Osteocyte (in vitro differentiated cells): ENCODE results near the gene CDH13. TPM values are rescaled to one million over a fixed set of nuclear protein-coding genes. Genes with fewer than 3 reads are reported as not detected.

Source experiments
- DNase-seq: peaks from one replicate; pipeline ENCODE4 v3.0.0; 2021; ENCODE audit warnings: mixed read lengths; ENCODE audit not compliant: unreplicated experiment; ENCODE audit errors: extremely low spot score
- H3K27ac Mint-ChIP-seq: one replicate; pipeline ENCODE4 v1.8.0; 2021; ENCODE audit warnings: mild to moderate bottlenecking, mixed read lengths; ENCODE audit not compliant: unreplicated experiment
- H3K27me3 Mint-ChIP-seq: one replicate; pipeline ENCODE4 v1.8.0; 2021; ENCODE audit warnings: mixed read lengths; ENCODE audit not compliant: unreplicated experiment
- H3K36me3 Mint-ChIP-seq: one replicate; pipeline ENCODE4 v1.8.0; 2021; ENCODE audit warnings: mixed read lengths; ENCODE audit not compliant: unreplicated experiment
- H3K4me1 Mint-ChIP-seq: one replicate; pipeline ENCODE4 v1.8.0; 2021; ENCODE audit warnings: mixed read lengths; ENCODE audit not compliant: unreplicated experiment
- H3K4me3 Mint-ChIP-seq: one replicate; pipeline ENCODE4 v1.8.0; 2021; ENCODE audit warnings: mild to moderate bottlenecking, moderate library complexity, mixed read lengths; ENCODE audit not compliant: unreplicated experiment
- H3K9me3 Mint-ChIP-seq: one replicate; pipeline ENCODE4 v1.8.0; 2021; ENCODE audit warnings: mixed read lengths; ENCODE audit not compliant: unreplicated experiment
- CTCF ChIP-seq: fragments of 200-600 bp; sonication (generic); IDR thresholded peaks from 2 replicates; pipeline ENCODE4 v1.5.0; 2021; ENCODE audit warnings: antibody characterized with exemption, mild to moderate bottlenecking, moderate library complexity
- total RNA-seq: library from RNA; stranded (reverse); gene quantifications from 2 replicates; pipeline ENCODE4 v1.2.1, GENCODE V29; 2021

The CDH13 gene
- total RNA-seq, 1 donor from 2014 or later, result 27.0 TPM

GRCh38 chr16:83510906-83511305, 884.1 kb downstream of the CDH13 start:
- peaks cover 5% of the 10 kb centered on the region for H3K4me1 Mint-ChIP-seq
- no peaks in the 10 kb centered on the region for H3K27me3 Mint-ChIP-seq
- TF ChIP-seq CTCF, result no peak
- H3K9me3 Mint-ChIP-seq, result no peaks in the 10 kb centered on the region
- H3K36me3 Mint-ChIP-seq, result no peaks in the 10 kb centered on the region
- no peak overlapping the region for H3K4me3 Mint-ChIP-seq
- no peak overlapping the region for H3K27ac Mint-ChIP-seq
- DNase-seq, result no peak

- no peak overlapping the region for H3K4me3 Mint-ChIP-seq
- H3K27me3 Mint-ChIP-seq, result no peaks in the 10 kb centered on the region
- TF ChIP-seq CTCF, result no peak
- peaks cover 5% of the 10 kb centered on the region for H3K4me1 Mint-ChIP-seq
- H3K36me3 Mint-ChIP-seq, result no peaks in the 10 kb centered on the region
- H3K9me3 Mint-ChIP-seq, result peaks cover 11% of the 10 kb centered on the region
- DNase-seq, result no peak
- no peak overlapping the region for H3K27ac Mint-ChIP-seq
Observed at GRCh38 chr16:83513008-83513755, 886.4 kb downstream of the CDH13 start.

DNA sequence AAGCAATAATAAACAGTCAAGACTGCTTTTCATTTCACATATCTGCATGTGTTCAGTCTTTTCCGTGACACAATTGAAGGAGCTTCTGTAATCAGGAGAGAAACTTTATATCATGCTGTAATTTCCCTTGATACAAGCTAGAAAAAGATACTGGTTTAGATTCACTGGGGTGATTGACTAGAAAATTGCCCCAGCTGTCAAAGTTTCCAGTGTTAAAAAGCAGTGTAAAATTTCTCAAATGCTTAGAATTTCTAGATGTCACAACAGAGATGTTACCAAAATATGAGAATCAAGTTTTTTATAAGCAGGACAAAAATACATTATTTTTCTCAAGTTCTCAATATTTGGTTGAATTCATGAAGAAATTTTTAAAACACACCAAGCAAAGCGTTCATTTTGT, 888.6 kb downstream of the CDH13 start:
- TF ChIP-seq CTCF, result no peak
- Mint-ChIP-seq H3K4me3 (no peak overlapping the region), H3K9me3 (peaks cover 11% of the 10 kb centered on the region), H3K4me1 (peaks cover 5% of the 10 kb centered on the region), H3K36me3 (no peaks in the 10 kb centered on the region), H3K27me3 (no peaks in the 10 kb centered on the region), H3K27ac (no peak overlapping the region)
- no peak for DNase-seq

- DNase-seq, result no peak
- no peak overlapping the region for H3K27ac Mint-ChIP-seq
- peaks cover 5% of the 10 kb centered on the region for H3K4me1 Mint-ChIP-seq
- no peaks in the 10 kb centered on the region for H3K36me3 Mint-ChIP-seq
- H3K9me3 Mint-ChIP-seq, result peaks cover 11% of the 10 kb centered on the region
- no peak overlapping the region for H3K4me3 Mint-ChIP-seq
- no peaks in the 10 kb centered on the region for H3K27me3 Mint-ChIP-seq
- TF ChIP-seq CTCF, result no peak
Observed at GRCh38 chr16:83516931-83517330, 890.2 kb downstream of the CDH13 start.

- H3K27me3 Mint-ChIP-seq, result no peaks in the 10 kb centered on the region
- DNase-seq, result no peak
- H3K4me1 Mint-ChIP-seq, result peaks cover 5% of the 10 kb centered on the region
- H3K36me3 Mint-ChIP-seq, result no peaks in the 10 kb centered on the region
- no peak overlapping the region for H3K27ac Mint-ChIP-seq
- TF ChIP-seq CTCF, result no peak
- H3K4me3 Mint-ChIP-seq, result no peak overlapping the region
- peaks cover 11% of the 10 kb centered on the region for H3K9me3 Mint-ChIP-seq
Observed at GRCh38 chr16:83517398-83517797, 890.6 kb downstream of the CDH13 start.
